ENCODE results near the gene SSR3.

Gene SSR3

GRCh38 chr3:156491192-156491591, 63.7 kb downstream of the SSR3 start:
- no peak for DNase-seq (ENCODE audit: low spot score)
